GM19372 (cell line): Measurements from ENCODE around the gene SRRM2.

Experiments
- ATAC-seq: cut with Tn5 transposase; IDR thresholded peaks from one replicate; pipeline ENCODE4 v1.9.1; 2021; ENCODE audit warnings: mild to moderate bottlenecking, low read depth, moderate library complexity; ENCODE audit not compliant: unreplicated experiment

Gene SRRM2

DNA sequence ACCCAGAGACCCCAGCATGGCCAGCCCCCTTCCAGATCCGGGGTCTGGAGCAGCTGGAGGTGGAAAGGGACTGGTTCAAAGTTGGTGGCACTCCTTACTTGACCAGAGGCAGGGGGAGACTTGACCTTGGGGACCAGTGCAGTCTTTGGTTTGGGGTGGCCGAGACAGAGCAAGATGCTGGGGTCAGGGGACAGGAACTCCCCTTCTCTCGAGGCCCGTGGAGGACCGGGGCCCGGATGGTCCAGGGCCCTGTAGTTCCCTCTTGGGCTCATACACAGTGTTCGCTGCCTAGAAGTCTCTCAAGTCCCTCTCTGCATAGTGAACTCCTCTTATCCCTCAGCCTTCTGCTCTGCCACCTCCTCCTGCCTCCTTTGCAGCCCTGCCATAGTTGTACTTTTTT lies 35.5 kb downstream of the SRRM2 start:
- no peak for ATAC-seq

DNA sequence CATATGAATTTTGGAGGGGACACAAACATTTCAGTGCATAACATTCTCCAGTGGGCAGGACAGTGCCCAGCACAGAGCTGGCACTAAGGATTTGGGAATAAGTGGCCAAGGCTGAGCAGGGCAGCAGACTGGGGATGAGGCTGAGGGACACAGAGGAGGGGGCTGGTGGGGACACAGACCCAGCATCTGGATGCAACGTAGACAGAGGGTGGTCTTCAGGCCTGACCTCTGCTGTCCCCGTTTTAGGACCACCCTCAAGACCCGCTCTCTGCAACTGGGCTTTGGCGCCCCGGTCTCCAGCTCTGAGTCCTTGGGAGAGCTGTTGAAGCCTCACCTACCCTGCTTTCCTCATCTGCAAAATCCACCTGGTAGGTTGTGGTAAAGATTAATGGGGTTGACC lies 38.2 kb downstream of the SRRM2 start:
- no peak for ATAC-seq

- ATAC-seq, result no peak
Measured at GRCh38 chr16:2791174-2791573, 38.7 kb downstream of the SRRM2 start.

- ATAC-seq, result no peak
Measured at GRCh38 chr16:2792940-2793339, 40.5 kb downstream of the SRRM2 start.

GRCh38 chr16:2795395-2796143 lies 43.1 kb downstream of the SRRM2 start:
- ATAC-seq, result no peak

GRCh38 chr16:2798723-2799204 lies 46.3 kb downstream of the SRRM2 start:
- ATAC-seq, result no peak

DNA sequence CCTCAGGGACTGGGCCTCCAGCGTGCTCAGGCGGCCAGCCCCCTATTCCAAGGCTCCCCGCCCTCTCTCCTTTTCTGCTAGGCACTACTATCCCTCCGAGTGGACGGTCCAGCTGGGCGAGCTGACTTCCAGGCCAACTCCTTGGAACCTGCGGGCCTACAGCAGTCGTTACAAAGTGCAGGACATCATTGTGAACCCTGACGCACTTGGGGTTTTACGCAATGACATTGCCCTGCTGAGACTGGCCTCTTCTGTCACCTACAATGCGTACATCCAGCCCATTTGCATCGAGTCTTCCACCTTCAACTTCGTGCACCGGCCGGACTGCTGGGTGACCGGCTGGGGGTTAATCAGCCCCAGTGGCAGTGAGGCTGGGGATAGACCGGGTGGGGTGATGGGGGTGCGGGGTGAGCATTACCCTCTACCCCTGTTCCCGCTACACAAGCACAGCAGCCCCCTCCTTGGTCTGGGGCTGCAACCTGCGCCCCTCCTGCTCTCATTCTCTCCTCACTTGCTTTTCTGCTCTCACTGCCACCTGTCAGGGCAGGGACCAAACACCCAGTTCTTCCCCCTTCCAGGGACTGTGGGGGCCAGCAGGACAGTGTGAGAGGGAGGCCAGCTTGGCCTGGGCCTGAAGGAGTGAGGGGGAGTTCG lies 46.9 kb downstream of the SRRM2 start:
- ATAC-seq, result no peak

- no peak for ATAC-seq
Measured at GRCh38 chr16:2799859-2800226, 47.4 kb downstream of the SRRM2 start.

GRCh38 chr16:2803545-2804195 lies 51.2 kb downstream of the SRRM2 start:
- ATAC-seq, result no peak

DNA sequence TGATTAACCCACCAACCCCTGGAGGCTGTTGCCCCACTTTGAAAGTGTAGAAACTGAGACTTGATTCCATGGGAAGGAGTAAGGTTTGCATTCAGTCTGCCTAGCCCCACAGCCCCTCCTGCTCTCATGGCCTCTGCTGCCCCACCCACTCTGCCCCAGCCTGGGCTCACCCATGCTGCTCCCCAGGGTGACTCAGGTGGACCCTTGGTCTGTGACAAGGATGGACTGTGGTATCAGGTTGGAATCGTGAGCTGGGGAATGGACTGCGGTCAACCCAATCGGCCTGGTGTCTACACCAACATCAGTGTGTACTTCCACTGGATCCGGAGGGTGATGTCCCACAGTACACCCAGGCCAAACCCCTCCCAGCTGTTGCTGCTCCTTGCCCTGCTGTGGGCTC lies 52.3 kb downstream of the SRRM2 start:
- no peak for ATAC-seq

DNA sequence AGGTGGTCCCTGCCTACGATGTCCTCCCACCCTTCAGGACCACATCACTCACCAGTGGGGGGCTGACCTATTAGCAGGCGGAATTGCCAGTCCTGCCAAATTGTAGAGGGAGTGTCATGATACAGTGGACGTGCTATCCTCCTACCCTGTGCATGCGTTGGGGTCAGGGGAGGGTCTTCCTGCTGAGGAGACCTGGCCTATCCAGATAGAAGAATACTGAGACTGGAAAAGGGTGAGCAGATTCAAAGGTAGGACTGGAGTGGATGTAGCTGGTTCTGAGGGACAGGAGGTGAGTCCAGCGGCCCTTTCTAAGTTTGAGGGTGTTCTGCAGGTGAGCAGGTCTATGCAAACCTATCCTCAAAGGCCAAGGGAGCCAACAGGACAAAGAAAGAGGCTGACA lies 53.8 kb downstream of the SRRM2 start:
- ATAC-seq, result no peak

DNA sequence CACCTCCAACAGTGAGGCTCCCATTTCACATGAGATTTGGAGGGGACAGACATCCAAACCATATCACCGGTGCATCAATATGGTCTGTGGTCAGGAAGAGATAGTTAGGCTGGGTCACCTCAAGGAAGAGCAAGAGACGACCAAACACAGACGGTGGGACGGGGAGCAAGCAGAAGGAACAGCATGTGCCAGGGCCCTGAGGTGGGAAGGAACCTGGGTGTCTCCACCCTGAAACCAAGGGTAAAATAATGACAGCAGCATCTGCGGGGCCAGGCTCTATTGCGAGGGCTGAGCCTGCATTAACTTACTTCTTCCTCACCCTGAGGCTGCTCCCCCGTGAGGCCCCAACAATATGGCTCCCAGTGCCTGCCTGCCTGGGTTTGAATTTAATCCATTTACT lies 55.7 kb downstream of the SRRM2 start:
- ATAC-seq, result no peak

DNA sequence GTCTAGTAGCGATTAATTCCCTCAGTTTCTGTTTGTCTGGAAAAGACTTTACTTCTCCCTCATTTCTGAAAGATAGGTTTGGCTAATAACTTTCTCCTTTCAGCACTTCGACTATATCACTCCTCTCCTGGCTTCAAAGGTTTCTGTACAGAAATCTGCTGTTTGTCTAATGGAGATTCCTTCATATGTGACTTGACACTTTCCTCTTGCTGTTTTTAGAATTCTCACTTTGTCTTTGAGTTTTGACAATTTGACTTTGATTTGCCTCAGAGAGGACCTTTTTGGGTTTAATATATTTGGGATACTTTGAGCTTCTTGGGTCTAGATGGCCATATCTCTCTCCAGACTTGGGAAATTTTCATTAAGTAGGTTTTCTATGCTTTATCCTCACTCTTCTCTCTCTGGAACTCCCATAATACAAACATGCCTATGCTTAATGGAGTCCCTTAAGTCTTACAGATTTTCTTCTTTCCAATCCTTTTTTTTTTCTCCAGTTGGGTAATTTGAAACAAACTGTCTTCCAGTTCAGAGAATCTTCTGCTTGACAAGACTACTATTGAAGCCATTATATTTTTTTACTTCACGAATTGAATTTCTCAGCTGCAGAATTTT lies 56.8 kb downstream of the SRRM2 start:
- ATAC-seq, result no peak

DNA sequence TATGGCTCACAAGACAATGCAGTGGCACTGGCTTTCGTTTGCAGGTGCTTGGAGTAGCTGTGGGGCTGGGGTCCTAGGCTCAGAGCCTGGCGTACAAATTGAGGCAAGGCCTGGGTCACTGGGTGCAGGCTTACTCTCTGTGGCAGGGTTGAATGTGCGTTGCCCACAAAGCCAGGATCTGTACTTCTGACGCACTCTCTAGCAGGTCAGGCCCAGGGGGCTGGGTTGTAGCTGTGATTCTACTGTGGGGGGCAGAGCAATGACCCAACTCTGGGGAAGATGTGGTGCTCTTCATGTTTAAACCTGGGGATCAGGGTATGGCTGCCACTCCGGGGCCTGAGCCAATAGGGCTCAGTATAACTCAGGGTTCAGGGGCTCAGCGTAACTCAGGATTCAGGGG lies 58.2 kb downstream of the SRRM2 start:
- no peak for ATAC-seq

DNA sequence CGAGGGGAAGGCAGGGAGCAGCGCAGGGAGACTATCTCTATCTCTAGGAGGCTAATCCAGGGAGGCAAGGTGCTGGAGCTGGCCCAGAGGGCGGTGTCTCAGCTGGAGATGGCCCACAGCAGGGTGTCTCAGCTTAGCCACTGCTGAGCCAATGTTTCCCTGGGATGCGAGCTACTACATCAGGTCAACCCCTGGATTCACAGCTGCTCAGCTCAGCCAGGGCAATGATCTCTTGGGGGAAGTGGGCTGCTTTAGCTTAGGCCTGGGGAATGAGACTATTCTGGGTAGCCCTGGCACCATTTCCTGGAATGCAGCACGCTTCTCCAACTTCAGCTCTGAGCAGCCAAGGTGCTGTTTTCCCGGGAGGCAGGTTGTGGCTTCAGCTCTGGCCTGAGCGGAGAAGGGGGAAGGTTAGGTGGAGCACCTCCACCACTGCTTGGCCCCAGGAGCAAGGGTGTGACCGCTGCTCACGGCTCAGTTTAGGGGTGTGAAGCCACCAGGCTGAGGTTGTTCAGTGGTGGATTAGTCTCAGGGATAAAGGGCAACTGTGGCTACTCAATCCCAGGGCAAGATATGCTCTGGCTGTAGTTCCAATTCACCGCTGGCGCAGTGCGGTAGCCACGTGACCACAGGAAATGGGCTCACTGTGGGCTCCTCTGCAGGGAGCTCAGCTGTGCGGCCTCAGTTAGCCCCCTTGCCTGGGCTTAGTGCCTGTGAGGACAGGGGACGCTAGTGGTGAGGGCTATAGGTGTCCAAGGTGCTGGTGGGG lies 59.4 kb downstream of the SRRM2 start:
- ATAC-seq, result no peak

GRCh38 chr16:2813771-2814221 lies 61.4 kb downstream of the SRRM2 start:
- ATAC-seq, result no peak

DNA sequence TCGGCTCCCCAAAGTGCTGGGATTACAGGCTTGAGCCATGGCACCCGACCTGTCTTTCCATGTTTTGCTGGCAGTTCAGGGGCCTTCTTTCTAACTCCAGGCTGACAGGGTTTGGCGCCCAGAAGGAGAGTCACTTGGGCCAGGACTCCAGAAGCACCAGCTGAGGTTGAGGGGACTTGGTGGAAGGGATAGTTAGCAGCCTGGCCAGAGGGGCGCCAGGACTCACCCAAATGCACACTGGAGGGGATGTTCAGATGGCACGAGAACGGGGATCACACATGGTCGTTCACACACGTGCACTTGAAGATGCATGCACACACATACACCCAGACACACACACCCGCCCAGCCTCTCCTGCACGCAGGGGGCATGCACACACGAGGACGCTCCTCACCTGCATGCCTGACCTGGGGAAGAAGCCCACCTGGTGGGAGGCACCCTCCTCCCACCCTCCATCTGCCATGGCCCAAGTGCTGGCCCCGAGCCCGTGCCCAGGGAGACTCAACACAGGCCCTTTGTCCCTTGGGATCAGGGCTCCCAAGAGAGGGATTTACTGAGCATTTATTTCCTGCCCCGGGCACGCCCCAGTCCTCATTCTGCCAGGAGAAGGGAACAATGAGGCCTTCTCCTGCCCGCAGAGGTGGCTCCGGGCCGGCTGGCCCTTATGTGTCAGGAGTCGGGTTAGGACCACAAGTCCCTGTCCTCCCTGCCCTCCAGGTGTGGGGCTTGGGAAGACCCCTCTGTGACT lies 62.3 kb downstream of the SRRM2 start:
- ATAC-seq, result no peak

DNA sequence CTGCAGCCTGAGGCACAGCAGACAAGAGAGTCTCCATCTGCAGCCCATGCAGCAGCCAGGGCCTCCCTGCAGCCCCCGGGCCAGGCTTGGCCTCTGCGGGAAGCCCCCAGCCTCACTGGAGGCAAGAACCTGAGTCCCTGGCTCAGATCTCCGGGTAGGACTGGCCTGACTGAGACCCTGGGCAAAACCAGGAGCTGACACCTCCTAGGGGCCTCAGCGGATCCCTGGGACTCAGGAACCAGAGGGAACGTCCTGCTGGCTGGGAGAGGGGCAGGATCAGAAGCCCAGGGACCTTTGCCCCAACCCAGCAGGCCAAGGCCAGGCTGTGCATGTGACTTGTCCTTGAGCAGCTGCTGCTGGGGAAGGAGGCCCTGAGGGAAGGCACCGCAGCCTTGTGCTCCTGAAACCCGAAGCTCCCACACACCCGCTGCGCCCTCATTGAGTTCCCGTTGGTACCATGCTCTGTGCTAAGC lies 62.9 kb downstream of the SRRM2 start:
- no peak for ATAC-seq

DNA sequence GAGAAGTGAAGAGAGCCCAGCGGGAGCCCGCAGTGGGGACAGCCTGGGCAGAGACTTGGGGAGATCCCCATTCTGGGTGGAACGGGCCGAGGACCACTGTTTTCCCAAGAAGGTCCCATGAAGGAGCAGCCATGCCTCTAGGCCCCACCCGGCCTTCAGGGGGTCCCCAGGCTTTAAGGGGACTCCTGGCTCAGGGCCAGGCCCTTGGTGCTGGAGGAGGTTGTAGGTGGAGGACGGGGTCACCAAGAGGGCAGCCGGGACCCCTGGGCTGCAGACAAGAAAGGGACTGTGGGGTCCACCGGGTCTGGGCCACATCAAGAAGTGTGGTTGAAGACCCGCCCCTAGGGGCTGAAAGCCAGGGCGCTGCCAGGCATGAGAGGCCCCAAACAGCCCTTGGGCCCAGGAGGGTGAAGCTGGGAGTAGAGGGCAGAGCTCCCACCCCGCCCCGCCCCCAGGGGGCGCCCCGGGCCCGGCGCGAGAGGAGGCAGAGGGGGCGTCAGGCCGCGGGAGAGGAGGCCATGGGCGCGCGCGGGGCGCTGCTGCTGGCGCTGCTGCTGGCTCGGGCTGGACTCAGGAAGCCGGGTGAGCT lies 64.4 kb downstream of the SRRM2 start, which contains the start of gene PRSS21:
Gene PRSS21, plus strand, starts transcription at position 487 of the 589 bp plus-strand sequence. Its CDS starts 32 bp downstream, at position 519.
- ATAC-seq, result no peak
